A549 treated with CORT108297 at 1 μM for 4 hours (cell line): ENCODE data around the gene LNX1. TPM values are rescaled to one million over a fixed set of nuclear protein-coding genes. Genes with fewer than 3 reads are reported as not detected.

Source experiments
- total RNA-seq: library from RNA; stranded (reverse); fragments of 200-300 nt; extraction: Qiagen RNA extraction; gene quantifications from 5 replicates; pipeline ENCODE4 v1.2.3, GENCODE V29; 2022

The LNX1 gene
- total RNA-seq: 0.03 to 0.13 TPM (median 0.06 TPM) in 3 of 5 replicates, not detected in the others

GRCh38 chr4:53591372-53591892 is at the start of gene LNX1:
LNX1 (minus strand) TSS chr4:53591486; CDS start chr4:53574002, 17,484 bp downstream.

Other genes with a start within 250 kb of the LNX1 start
- 6.8 to 8.6 TPM (median 7.2 TPM) in 5 replicates for gene SCFD2, start 225.4 kb downstream of the LNX1 start, total RNA-seq
- gene FIP1L1, start 213.8 kb downstream of the LNX1 start, total RNA-seq: 25.5 to 36.7 TPM (median 30.2 TPM) in 5 replicates